Rectal smooth muscle tissue (tissue), 1 donor: ENCODE data around the gene CARS2.
"Not testable (repeated sequence)": the region's sequence is repeated elsewhere in the genome, so short reads cannot be mapped to it uniquely, and the experiment has no call there.

ENCODE experiments used
- H3K27ac ChIP-seq: one replicate; pipeline ENCODE4 v1.7.0; 2013; ENCODE audit warnings: low read depth, low read length, inconsistent platforms
- H3K27me3 ChIP-seq: one replicate; pipeline ENCODE4 v1.7.0; 2013; ENCODE audit warnings: low read length; ENCODE audit not compliant: control insufficient read depth, insufficient read depth
- H3K36me3 ChIP-seq: one replicate; pipeline ENCODE4 v1.7.0; 2013; ENCODE audit warnings: low read length; ENCODE audit not compliant: control insufficient read depth, insufficient read depth
- H3K4me1 ChIP-seq: one replicate; pipeline ENCODE4 v1.7.0; 2013; ENCODE audit warnings: low read length; ENCODE audit not compliant: control insufficient read depth, insufficient read depth
- H3K4me3 ChIP-seq: one replicate; pipeline ENCODE4 v1.7.0; 2013; ENCODE audit warnings: low read length
- H3K9ac ChIP-seq: one replicate; pipeline ENCODE4 v1.7.0; 2013; ENCODE audit warnings: low read length

CARS2 gene

DNA sequence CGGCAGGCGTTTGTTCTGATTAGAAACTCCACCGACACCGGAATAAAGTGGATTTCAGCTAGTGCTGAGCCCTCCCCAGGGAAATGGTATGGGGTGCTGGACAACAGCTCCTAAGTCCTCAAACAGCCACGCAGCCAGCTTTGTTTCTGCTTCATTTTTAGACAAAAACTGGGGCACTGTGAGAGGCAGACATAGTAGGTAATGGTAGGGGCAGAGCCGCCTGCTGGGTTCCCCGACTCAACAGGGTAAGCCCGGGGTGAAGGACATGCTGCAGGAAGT is 39.7 kb downstream of the CARS2 start:
- Histone ChIP-seq H3K27me3 (no peaks in the 10 kb centered on the region), H3K36me3 (peaks cover 11% of the 10 kb centered on the region), H3K9ac (no peak overlapping the region), H3K27ac (no peak overlapping the region), H3K4me3 (no peak overlapping the region), H3K4me1 (no peaks in the 10 kb centered on the region)

DNA sequence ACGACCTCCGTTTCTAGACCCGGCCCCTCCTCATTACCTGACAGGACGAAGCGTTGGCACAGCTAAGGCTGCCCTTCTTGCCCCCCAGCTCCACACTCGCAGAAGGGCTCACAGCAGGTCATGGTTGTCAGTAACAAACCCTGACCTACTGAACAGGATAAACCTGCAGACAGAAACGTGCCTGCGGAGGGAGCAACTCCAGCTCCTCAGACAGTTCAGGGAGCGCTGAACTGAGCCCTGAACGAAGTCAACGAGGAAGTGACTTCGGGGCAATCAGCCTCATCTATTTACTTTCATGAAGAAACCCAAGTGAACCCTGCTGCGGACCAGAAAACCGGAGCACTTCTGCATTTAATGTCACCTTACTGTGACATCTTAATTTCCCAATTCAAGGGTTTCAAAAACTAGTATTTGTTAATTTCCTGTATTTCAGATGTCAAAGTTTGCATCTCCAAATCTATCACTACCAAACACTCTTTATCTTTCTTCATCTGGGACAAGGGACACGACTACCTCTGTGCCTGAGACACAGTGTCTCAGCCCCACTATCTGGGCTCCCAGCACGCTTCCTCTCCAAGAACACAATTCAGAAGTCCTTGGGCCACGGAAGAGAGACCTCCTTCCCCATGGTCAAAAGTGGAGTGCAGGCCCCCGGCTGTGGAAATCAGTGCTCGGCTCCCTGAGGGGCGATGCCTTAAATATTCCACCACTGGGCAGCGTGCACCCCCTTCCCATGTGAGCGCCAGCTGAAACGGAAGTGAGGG is 40.2 kb downstream of the CARS2 start:
- Histone ChIP-seq H3K27me3 (no peaks in the 10 kb centered on the region), H3K9ac (no peak overlapping the region), H3K4me1 (no peaks in the 10 kb centered on the region), H3K36me3 (peaks cover 11% of the 10 kb centered on the region), H3K27ac (no peak overlapping the region), H3K4me3 (no peak overlapping the region)

DNA sequence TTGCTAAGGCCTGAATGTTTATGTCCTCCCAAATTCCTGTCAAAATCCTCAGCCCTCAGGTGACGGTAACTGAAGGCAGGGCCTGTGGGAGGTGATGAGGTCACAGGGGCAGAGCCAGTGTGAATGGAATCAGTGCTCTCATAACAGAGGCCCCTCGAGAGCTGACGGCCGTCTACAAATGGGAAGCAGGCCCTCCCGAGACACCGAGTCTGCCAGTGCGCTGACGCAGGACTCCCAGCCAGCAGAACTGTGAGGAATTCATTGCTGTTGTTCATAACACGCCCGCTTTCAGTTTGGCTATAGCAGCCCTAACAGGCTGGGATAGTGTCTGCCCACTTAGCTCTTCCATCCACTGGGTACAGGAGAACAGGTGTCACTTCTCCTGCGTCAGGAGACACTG is 41.2 kb downstream of the CARS2 start:
- Histone ChIP-seq H3K4me1 (no peaks in the 10 kb centered on the region), H3K36me3 (peaks cover 10% of the 10 kb centered on the region), H3K4me3 (no peak overlapping the region), H3K27ac (no peak overlapping the region), H3K27me3 (no peaks in the 10 kb centered on the region), H3K9ac (no peak overlapping the region)

DNA sequence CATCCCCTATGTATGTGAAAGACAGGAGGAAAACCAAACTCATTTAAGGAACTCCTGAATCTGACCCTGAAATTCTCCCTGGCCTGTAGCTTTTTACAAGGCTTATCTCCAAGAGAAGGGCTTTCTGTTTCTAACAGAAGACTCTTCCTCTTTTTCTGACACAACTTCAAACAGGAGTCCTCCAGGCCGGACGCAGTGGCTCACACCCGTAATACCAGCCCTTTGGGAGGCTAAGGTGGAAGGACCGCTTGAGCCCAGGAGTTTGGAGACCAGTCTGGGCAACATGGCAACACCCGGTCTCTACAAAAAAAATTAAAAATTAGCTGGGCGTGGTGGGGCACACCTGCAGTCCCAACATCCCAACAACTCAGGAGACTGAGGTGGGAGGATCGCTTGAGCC is 41.9 kb downstream of the CARS2 start:
- H3K27ac ChIP-seq, result no peak overlapping the region
- H3K4me3 ChIP-seq, result no peak overlapping the region
- no peaks in the 10 kb centered on the region for H3K4me1 ChIP-seq
- no peaks in the 10 kb centered on the region for H3K27me3 ChIP-seq
- H3K9ac ChIP-seq, result no peak overlapping the region
- H3K36me3 ChIP-seq, result peaks cover 8% of the 10 kb centered on the region

DNA sequence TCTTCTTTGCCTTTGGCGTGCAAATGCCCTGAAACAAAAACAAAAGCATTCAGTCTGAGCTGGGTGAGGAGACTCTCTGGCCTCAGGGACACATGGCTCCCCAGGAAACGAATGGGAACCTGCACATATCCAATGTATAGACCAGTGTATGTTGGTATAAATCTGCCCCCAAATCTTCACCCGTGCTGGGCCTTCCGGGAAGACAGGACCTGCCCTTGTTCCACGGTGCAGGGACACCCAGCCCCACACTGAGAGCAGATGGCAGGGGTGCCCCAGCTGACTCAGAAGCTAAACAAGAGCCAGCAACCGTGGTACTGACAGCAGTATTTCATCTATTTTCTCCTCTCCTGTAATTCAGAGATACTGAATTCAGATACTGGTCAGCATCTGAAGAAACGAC is 42.4 kb downstream of the CARS2 start:
- Histone ChIP-seq H3K27ac (no peak overlapping the region), H3K4me1 (no peaks in the 10 kb centered on the region), H3K27me3 (no peaks in the 10 kb centered on the region), H3K4me3 (no peak overlapping the region), H3K9ac (no peak overlapping the region), H3K36me3 (peaks cover 6% of the 10 kb centered on the region)

DNA sequence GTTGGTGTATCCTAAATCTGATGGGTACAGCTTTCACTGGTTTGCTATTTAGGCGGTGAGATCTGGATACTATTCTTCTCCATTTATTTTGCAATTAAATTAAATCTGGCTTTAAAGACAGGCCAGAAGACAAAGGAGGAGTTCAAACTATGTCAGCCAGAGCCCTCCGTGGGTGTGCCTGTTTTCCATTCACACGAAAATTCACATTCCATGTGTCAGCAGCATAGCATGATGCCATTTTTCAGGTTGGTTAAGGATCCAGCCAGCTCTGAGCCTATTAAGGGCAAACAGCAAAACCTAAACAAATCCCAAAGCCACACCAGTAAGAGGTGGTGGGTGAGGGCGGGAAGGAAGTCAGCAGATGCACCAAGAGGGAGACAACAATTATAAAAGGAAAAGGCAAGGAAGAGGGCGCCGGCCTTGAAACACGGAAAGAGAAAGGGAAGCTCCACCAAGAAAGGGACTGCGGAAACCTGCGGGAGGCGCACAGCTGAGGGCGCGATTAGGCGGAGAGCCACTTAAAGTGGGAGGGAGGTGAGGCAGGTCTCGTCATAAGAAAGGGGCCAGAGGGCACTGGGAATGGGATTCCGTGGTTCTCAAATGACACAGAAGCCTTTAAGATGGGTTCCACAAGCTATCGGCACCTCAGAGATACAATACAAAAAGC is 43.0 kb downstream of the CARS2 start:
- no peaks in the 10 kb centered on the region for H3K27me3 ChIP-seq
- H3K4me1 ChIP-seq, result no peaks in the 10 kb centered on the region
- H3K27ac ChIP-seq, result no peak overlapping the region
- no peak overlapping the region for H3K4me3 ChIP-seq
- H3K9ac ChIP-seq, result no peak overlapping the region
- H3K36me3 ChIP-seq, result peaks cover 6% of the 10 kb centered on the region

DNA sequence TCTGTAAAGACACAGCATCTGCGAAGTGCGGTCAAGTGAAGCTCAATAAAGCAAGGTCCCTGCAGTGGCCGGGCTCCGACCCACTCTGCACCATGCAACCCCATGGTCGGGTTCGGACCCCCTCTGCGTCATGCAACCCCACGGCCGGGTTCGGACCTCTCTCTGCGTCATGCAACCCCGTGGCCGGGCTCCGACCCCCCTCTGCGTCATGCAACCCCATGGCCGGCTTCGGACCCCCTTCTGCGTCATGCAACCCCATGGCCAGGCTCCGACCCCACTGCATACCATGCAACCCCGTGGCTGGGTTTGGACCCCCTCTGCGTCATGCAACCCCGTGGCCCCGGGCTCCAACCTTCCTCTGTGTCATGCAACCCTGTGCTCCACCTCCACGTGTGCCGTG is 43.8 kb downstream of the CARS2 start:
- no peaks in the 10 kb centered on the region for H3K4me1 ChIP-seq

DNA sequence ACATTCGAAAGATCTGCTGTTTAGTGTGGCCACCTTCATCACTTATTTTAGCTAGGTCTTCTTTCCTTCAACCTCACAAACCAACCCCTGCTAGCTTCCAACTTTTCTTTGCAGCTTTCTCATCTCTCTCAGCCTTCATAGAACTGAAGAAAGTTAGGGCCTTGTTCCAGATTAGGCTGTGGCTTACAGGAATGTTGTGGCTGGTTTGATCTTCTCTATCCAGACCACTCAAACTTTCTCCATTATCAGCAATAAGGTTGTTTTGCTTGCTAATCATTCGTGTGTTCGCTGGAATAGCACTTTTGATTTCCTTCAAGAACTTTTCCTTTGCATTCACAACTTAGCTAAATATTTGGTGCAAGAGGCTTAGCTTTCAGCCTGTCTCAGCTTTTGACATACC is 44.7 kb downstream of the CARS2 start:
- H3K4me3 ChIP-seq, result no peak overlapping the region
- no peaks in the 10 kb centered on the region for H3K4me1 ChIP-seq
- H3K36me3 ChIP-seq, result peaks cover 3% of the 10 kb centered on the region
- H3K9ac ChIP-seq, result no peak overlapping the region
- H3K27ac ChIP-seq, result no peak overlapping the region
- H3K27me3 ChIP-seq, result no peaks in the 10 kb centered on the region

More for the DNA sequence above, 43.8 kb downstream of the CARS2 start:
- no peak overlapping the region for H3K9ac ChIP-seq
- no peaks in the 10 kb centered on the region for H3K27me3 ChIP-seq
- peaks cover 6% of the 10 kb centered on the region for H3K36me3 ChIP-seq
- H3K27ac ChIP-seq, result no peak overlapping the region
- no peak overlapping the region for H3K4me3 ChIP-seq

DNA sequence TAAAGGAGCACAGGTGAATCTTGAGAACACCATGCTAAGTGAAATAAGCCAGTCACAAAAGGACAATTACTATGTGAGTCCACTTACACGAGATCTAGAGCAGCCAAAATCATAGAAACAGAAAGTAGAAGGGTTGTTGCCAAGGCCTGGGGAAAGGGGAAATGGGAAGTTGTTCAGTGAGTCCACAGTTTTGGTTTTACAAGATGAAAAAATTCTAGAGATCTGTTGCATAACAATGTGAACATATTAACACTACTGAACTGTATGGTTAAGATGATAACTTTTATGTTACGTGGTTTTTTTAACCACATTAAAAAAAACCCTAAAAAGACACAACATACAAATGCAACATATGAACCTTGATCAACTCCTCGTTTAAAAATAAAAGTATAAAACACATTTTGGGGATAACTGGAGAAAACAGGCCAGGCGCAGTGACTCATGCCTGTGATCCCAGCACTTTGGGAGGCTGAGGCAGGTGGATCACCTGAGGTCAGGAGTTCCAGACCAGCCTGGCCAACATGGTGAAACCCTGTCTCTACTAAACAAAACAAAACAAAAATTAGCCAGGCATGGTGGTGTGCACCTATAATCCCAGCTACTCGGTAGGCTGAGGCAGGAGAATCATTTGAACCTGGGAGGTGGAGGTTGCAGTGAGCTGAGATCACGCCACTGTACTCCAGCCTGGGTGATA is 47.6 kb downstream of the CARS2 start:
- H3K9ac ChIP-seq, H3K27ac ChIP-seq, H3K36me3 ChIP-seq, H3K4me3 ChIP-seq, H3K27me3 ChIP-seq, H3K4me1 ChIP-seq: not testable (repeated sequence)

DNA sequence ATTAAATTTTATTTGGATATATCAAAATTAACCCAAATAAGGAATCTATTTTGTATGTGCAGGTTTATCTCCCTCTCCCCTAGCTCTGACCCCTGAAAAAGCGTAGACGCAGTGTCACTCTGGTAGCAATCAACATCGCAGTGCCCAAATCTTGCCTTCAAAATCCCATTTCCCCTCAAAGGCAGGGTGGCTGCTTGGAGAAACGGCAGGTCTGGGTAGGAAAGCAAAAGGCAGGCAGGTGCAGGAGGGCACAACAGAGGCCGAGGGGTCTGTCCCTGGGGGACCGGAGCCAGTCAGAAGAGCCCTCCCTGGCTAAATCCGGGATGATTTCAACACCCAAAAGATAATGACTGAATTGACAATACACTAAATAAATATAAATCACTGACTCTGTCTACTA is 48.7 kb downstream of the CARS2 start:
- Histone ChIP-seq H3K4me3 (no peak overlapping the region), H3K4me1 (no peaks in the 10 kb centered on the region), H3K9ac (no peak overlapping the region), H3K27ac (no peak overlapping the region), H3K27me3 (no peaks in the 10 kb centered on the region), H3K36me3 (no peaks in the 10 kb centered on the region)

DNA sequence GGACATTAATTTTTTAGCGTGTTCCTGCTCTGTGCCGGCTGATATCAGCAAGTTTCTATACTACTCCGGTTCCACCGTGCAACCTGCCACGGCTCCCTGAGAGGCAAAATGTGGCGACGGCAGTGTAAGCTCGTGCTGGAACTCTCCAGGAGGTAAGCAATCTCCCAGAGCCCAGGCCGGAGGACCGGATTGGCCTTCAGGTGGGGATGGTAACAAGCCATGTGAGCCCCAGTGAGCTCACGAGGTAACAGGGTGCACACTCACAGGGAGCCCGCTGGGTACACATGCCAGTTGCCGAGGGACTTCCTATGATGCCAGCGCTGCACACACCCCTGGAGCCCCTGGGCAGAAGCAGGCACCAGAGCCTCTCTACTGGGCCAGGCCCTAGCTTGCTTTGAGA is 52.1 kb downstream of the CARS2 start:
- Histone ChIP-seq H3K27me3 (no peaks in the 10 kb centered on the region), H3K9ac (no peak overlapping the region), H3K4me3 (no peak overlapping the region), H3K4me1 (no peaks in the 10 kb centered on the region), H3K27ac (no peak overlapping the region), H3K36me3 (peaks cover 7% of the 10 kb centered on the region)

DNA sequence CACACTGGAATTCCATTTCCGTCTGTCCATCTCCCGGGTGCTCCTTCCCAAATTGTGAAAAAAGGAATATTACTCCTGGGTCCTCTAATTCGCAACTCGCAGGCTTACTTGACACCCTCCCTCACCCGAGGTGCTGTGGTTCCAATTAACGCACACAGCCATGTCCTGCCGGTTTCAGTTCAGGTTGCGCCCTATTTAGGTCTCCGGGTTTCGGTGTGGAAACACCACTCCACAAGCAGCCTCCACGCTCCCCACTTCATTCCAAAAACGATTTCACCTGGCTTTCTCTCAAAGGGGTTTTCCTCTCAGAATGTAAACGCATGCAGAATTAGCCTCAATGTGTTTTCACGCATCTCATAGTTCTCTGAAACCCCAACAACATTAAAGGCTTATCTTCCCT is 52.6 kb downstream of the CARS2 start:
- no peak overlapping the region for H3K27ac ChIP-seq
- no peak overlapping the region for H3K9ac ChIP-seq
- no peaks in the 10 kb centered on the region for H3K27me3 ChIP-seq
- H3K4me3 ChIP-seq, result no peak overlapping the region
- peaks cover 7% of the 10 kb centered on the region for H3K36me3 ChIP-seq
- H3K4me1 ChIP-seq, result no peaks in the 10 kb centered on the region

DNA sequence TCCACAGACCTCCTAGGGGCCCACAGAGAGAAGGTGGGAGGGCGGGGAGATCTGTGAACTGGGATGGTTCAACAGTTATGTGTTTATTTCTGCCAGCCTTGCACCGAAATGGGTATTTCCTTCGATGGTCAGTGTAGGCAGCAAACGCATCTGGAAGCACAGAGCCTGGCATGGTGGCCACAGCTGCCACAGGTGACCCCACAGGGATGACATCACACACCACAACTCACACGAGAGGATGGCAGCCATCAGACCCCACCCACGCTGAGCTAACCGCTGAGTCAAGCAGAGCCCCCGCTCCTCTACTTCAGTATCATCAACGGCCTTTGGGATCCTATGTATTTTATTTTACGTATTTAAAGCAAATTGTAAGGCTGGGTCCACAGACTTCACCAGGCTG is 53.2 kb downstream of the CARS2 start:
- H3K36me3 ChIP-seq, result peaks cover 7% of the 10 kb centered on the region

More for the DNA sequence above, 53.2 kb downstream of the CARS2 start:
- no peak overlapping the region for H3K27ac ChIP-seq
- H3K27me3 ChIP-seq, result no peaks in the 10 kb centered on the region
- H3K4me1 ChIP-seq, result no peaks in the 10 kb centered on the region
- no peak overlapping the region for H3K4me3 ChIP-seq
- no peak overlapping the region for H3K9ac ChIP-seq
